Lower leg skin (tissue), 4 donors: ENCODE data around the gene ROS1. TPM values are rescaled to one million over a fixed set of nuclear protein-coding genes. Genes with fewer than 3 reads are reported as not detected.

Experiments
- DNase-seq, 2 donors: peaks; one replicate each; pipeline ENCODE4 v3.0.0-alpha.2; 2019; ENCODE audit warnings: low spot score in 2 of 2
- H3K4me3 ChIP-seq: fragments of 200-600 bp; sonication (generic); 2 replicates; pipeline ENCODE4 v1.5.1; 2017; ENCODE audit warnings: mild to moderate bottlenecking, low read depth; ENCODE audit not compliant: poor library complexity, severe bottlenecking
- POLR2A ChIP-seq, 2 donors: fragments of 450-650 bp; IDR thresholded peaks; one replicate each; pipeline ENCODE4 v1.6.1; 2016 to 2017; ENCODE audit warnings: antibody characterized with exemption in 2 of 2, mild to moderate bottlenecking in 1 of 2, moderate library complexity in 1 of 2
- WGBS, 2 donors: methylation state at CpG; one replicate each; pipeline ENCODE4 v1.1.5; 2018; 5-methylcytosine and 5-hydroxymethylcytosine counted together
- intact Hi-C: fragments of 100-400 bp; cut with DNase I; formaldehyde crosslinking; loops from one replicate; pipeline ENCODE4 v1.15.0; 2023; ENCODE audit warnings: low total_unique reads
- total RNA-seq, 4 donors: library from RNA; depleted of rRNA; stranded (reverse); fragments of >200 nt; gene quantifications; one replicate each; pipeline ENCODE4 v1.1.0, GENCODE V29; 2016
- TF ChIP-seq, protein P1 (sequence below), 3 donors: fragments of 450-650 bp; IDR thresholded peaks; one replicate each; pipeline ENCODE4 v1.5.1; 2016; ENCODE audit warnings: antibody characterized with exemption in 3 of 3, mild to moderate bottlenecking in 3 of 3, moderate library complexity in 2 of 3

ROS1 gene
- total RNA-seq, 4 donors from 2014 or later: 0.11 to 1.3 (median 0.78) TPM

DNA sequence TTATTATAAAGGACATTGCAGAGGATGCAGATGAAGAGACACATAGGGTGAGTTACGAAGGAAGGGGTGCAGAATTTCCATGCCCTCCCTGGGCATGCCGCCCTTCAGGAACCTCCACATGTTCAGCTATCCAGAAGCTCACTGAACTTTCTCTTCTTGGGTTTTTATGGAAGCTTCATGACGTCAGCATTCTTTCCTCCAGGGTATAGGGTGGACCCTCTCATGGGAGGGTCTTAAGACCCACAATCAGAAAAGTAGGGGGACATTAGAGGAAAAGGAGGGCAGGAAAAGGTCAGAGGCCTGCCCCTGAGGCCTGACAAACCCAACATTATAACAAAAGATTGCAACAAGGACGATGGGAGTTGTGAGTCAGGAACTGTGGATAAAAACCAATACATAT, 42.1 kb upstream of the ROS1 start:
- no peak for DNase-seq
- no peak for TF ChIP-seq POLR2A (IDR thresholded peaks at IDR 0.05)
- TF ChIP-seq, protein P1, sequence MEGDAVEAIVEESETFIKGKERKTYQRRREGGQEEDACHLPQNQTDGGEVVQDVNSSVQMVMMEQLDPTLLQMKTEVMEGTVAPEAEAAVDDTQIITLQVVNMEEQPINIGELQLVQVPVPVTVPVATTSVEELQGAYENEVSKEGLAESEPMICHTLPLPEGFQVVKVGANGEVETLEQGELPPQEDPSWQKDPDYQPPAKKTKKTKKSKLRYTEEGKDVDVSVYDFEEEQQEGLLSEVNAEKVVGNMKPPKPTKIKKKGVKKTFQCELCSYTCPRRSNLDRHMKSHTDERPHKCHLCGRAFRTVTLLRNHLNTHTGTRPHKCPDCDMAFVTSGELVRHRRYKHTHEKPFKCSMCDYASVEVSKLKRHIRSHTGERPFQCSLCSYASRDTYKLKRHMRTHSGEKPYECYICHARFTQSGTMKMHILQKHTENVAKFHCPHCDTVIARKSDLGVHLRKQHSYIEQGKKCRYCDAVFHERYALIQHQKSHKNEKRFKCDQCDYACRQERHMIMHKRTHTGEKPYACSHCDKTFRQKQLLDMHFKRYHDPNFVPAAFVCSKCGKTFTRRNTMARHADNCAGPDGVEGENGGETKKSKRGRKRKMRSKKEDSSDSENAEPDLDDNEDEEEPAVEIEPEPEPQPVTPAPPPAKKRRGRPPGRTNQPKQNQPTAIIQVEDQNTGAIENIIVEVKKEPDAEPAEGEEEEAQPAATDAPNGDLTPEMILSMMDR (IDR thresholded peaks at IDR 0.05): no peak
- no peak overlapping the region for H3K4me3 ChIP-seq
- intact Hi-C loops: no loop called here
- 74 to 78% methylated on average over 4 of the region's 4 CpGs for WGBS, 2 donors

DNA sequence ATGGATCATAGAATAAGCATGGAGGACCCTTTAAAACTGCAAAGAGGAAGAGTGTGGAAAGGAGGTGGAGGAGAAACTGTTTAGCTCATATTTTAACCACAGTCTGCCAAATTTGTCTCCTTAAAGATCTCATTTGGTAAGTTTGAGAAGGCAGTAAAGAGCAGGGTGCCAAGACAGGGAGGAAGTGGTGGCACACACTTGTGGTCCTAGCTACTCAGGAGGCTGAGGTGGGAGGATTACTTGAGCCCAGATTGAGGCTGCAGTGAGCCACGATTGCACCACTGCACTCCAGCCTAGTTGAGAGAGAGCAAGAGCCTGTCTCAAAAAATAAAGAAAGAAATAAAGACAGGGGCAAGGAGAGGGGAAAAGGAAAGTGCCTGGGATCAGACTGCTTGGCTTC, 39.9 kb upstream of the ROS1 start:
- 37 to 62% methylated on average over 1 of the region's 1 CpG for WGBS, 2 donors
- TF ChIP-seq, protein P1 (IDR thresholded peaks at IDR 0.05): no peak
- TF ChIP-seq POLR2A (IDR thresholded peaks at IDR 0.05): no peak

GRCh38 chr6:117464700-117465099, 39.0 kb upstream of the ROS1 start:
- WGBS, 2 donors: 75 to 81% methylated on average over 2 of the region's 2 CpGs
- H3K4me3 ChIP-seq: no peak overlapping the region
- no peak for TF ChIP-seq POLR2A (IDR thresholded peaks at IDR 0.05)
- TF ChIP-seq, protein P1 (IDR thresholded peaks at IDR 0.05): no peak
- DNase-seq: no peak
- intact Hi-C loops: no loop called here

More for the DNA sequence above, 39.9 kb upstream of the ROS1 start:
- DNase-seq: no peak
- no peak overlapping the region for H3K4me3 ChIP-seq
- intact Hi-C loops: no loop called here

GRCh38 chr6:117463762-117464665, 38.3 kb upstream of the ROS1 start:
- 77 to 81% methylated on average over 4 of the region's 4 CpGs for WGBS, 2 donors
- intact Hi-C loops: no loop called here
- DNase-seq: no peak
- TF ChIP-seq, protein P1 (IDR thresholded peaks at IDR 0.05): no peak
- TF ChIP-seq POLR2A (IDR thresholded peaks at IDR 0.05): no peak
- H3K4me3 ChIP-seq: no peak overlapping the region

- TF ChIP-seq POLR2A (IDR thresholded peaks at IDR 0.05): no peak
- TF ChIP-seq, protein P1 (IDR thresholded peaks at IDR 0.05): no peak
- DNase-seq: no peak
- intact Hi-C loops: no loop called here
- WGBS, 2 donors: 63 to 75% methylated on average over 2 of the region's 2 CpGs
- H3K4me3 ChIP-seq: no peak overlapping the region
These were observed 33.6 kb upstream of the ROS1 start for GRCh38 chr6:117459204-117459944.
